GM23338 (cell line): Measurements from ENCODE around the gene SIGLEC6. TPM values are rescaled to one million over a fixed set of nuclear protein-coding genes. Genes with fewer than 3 reads are reported as not detected.

Experiments
- ATAC-seq: fragments of 200-7000 bp; cut with Tn5 transposase; 3 replicates; pipeline ENCODE4 v1.9.1; 2020
- DNase-seq: peaks from one replicate; pipeline ENCODE4 v3.0.0-alpha.2; 2015; ENCODE audit warnings: low spot score
- H2AFZ ChIP-seq: fragments of 200-600 bp; sonication (generic); 2 replicates; pipeline ENCODE4 v1.8.0; 2016; ENCODE audit warnings: antibody characterized with exemption, mild to moderate bottlenecking, moderate library complexity
- H3F3A ChIP-seq: fragments of 200-600 bp; sonication (generic); replicated peaks from 2 replicates; pipeline ENCODE4 v1.8.0; 2017; ENCODE audit warnings: antibody characterized with exemption, mixed run types, low read depth
- H3K27ac ChIP-seq: fragments of 200-600 bp; sonication (generic); 2 replicates; pipeline ENCODE4 v1.6.1; 2016; ENCODE audit warnings: low read depth
- H3K27me3 ChIP-seq: fragments of 200-600 bp; sonication (generic); 2 replicates; pipeline ENCODE4 v1.8.0; 2016; ENCODE audit warnings: mild to moderate bottlenecking, mixed run types, moderate library complexity; ENCODE audit not compliant: insufficient read depth
- H3K36me3 ChIP-seq: fragments of 200-600 bp; sonication (generic); 2 replicates; pipeline ENCODE4 v1.8.0; 2016; ENCODE audit warnings: mild to moderate bottlenecking; ENCODE audit not compliant: insufficient read depth
- H3K4me1 ChIP-seq: fragments of 200-600 bp; sonication (generic); 2 replicates; pipeline ENCODE4 v1.8.0; 2016; ENCODE audit warnings: mild to moderate bottlenecking, moderate library complexity; ENCODE audit not compliant: insufficient read depth
- H3K4me2 ChIP-seq: fragments of 200-600 bp; sonication (generic); 2 replicates; pipeline ENCODE4 v1.7.1; 2017; ENCODE audit warnings: mixed run types
- H3K4me3 ChIP-seq: fragments of 200-600 bp; sonication (generic); 2 replicates; pipeline ENCODE4 v1.6.1; 2016; ENCODE audit warnings: mixed run types
- H3K79me2 ChIP-seq: fragments of 200-600 bp; sonication (generic); replicated peaks from 2 replicates; pipeline ENCODE4 v1.8.0; 2017; ENCODE audit warnings: mild to moderate bottlenecking; ENCODE audit not compliant: insufficient read depth
- H3K9me2 ChIP-seq: fragments of 200-600 bp; sonication (generic); 2 replicates; pipeline ENCODE4 v1.8.0; 2017; ENCODE audit not compliant: insufficient read depth
- H4K20me1 ChIP-seq: fragments of 200-600 bp; sonication (generic); replicated peaks from 2 replicates; pipeline ENCODE4 v1.8.0; 2017; ENCODE audit warnings: mild to moderate bottlenecking; ENCODE audit not compliant: insufficient read depth
- H3K27ac Mint-ChIP-seq: 2 replicates; pipeline ENCODE4 v1.8.0; 2020; ENCODE audit warnings: inconsistent platforms, mild to moderate bottlenecking, moderate library complexity, mixed read lengths
- H3K27me3 Mint-ChIP-seq: 3 replicates; pipeline ENCODE4 v1.8.0; 2022; ENCODE audit warnings: low read depth, mild to moderate bottlenecking, moderate library complexity, mixed read lengths, inconsistent platforms; ENCODE audit not compliant: insufficient read depth, poor library complexity
- H3K36me3 Mint-ChIP-seq: 3 replicates; pipeline ENCODE4 v1.8.0; 2021; ENCODE audit warnings: low read depth, mild to moderate bottlenecking, inconsistent platforms, moderate library complexity, mixed read lengths
- H3K4me1 Mint-ChIP-seq: 3 replicates; pipeline ENCODE4 v1.8.0; 2020; ENCODE audit warnings: mild to moderate bottlenecking, inconsistent platforms, mixed read lengths
- H3K4me3 Mint-ChIP-seq: 3 replicates; pipeline ENCODE4 v1.8.0; 2021; ENCODE audit warnings: moderate library complexity, mild to moderate bottlenecking, inconsistent platforms, mixed read lengths
- H3K9me3 Mint-ChIP-seq: 3 replicates; pipeline ENCODE4 v1.8.0; 2020; ENCODE audit warnings: moderate library complexity, mild to moderate bottlenecking, inconsistent platforms, mixed read lengths
- EZH2 ChIP-seq: fragments of 200-600 bp; sonication (generic); IDR thresholded peaks from one replicate; pipeline ENCODE4 v1.8.0; 2017; ENCODE audit warnings: antibody characterized with exemption, mild to moderate bottlenecking, low read depth; ENCODE audit not compliant: unreplicated experiment
- NANOG ChIP-seq: IDR thresholded peaks from 2 replicates; pipeline ENCODE4 v1.6.1; 2016; ENCODE audit warnings: antibody characterized with exemption, borderline replicate concordance
- POLR2AphosphoS5 ChIP-seq: IDR thresholded peaks from 2 replicates; pipeline ENCODE4 v1.6.1; 2016; ENCODE audit warnings: antibody characterized with exemption, low read depth
- ZNF114 ChIP-seq: fragments of 250-450 bp; sonication (Bioruptor Pico); IDR thresholded peaks from 2 replicates; pipeline ENCODE4 v1.5.0; 2020; ENCODE audit warnings: mild to moderate bottlenecking, moderate library complexity
- polyA plus RNA-seq: library from polyadenylated mRNA; unstranded; fragments of >200 nt; fragmentation: Nextera tagmentation; extraction: Ambion mirVana; gene quantifications from 2 replicates; pipeline ENCODE4 v1.2.1, GENCODE V29; 2016
- total RNA-seq: library from RNA; depleted of rRNA; stranded (reverse); fragments of >200 nt; shearing (Covaris generic); gene quantifications from 2 replicates; pipeline ENCODE4 v1.2.3, GENCODE V29; 2014
- TF ChIP-seq, protein P1 (sequence below), 2 experiments: fragments of 200-600 bp in 1 of 2; sonication (generic) in 1 of 2; conservative IDR thresholded peaks; 2 replicates each; pipeline versions ENCODE4 v1.5.1 to v1.6.1; 2016 to 2017; ENCODE audit warnings: antibody characterized with exemption in 2 of 2, low read depth in 2 of 2, mild to moderate bottlenecking in 2 of 2, moderate library complexity in 1 of 2
- TF ChIP-seq, protein P2 (sequence below): fragments of 250-450 bp; sonication (Bioruptor Pico); IDR thresholded peaks from 2 replicates; pipeline ENCODE4 v1.5.0; 2020; ENCODE audit warnings: mild to moderate bottlenecking, moderate library complexity

SIGLEC6 gene
- total and polyA plus RNA-seq, 2 experiments from 2014 or later: 0.76 TPM; not detected in 1

DNA sequence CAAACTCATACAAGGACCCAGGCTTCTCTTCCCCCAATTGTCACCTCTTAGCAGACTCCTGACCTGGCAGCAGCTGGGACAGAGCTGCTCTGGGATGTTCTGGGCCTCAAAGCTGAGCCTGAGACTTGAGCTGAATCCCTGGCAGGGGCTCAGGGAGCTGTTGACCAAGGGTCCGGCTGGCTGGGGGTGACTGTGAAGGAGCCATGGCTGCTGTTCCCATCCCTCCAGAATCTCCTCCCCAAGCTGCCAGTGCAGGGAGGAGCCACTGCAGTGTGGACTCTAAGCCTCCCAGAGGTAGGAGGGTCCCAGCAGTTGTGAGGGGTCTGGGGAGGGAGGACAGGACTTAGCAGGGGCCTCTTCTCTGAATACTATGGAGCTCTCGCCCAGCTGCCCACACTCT lies 2.2 kb downstream of the SIGLEC6 start:
- H3K27ac Mint-ChIP-seq: no peak overlapping the region
- H3K27me3 ChIP-seq: no peaks in the 10 kb centered on the region
- H4K20me1 ChIP-seq: no peaks in the 10 kb centered on the region
- ATAC-seq (no peak), DNase-seq (no peak)
- H3F3A ChIP-seq: no peaks in the 10 kb centered on the region
- H3K9me3 Mint-ChIP-seq: peaks cover 90% of the 10 kb centered on the region
- no peak overlapping the region for H2AFZ ChIP-seq
- no peaks in the 10 kb centered on the region for H3K4me1 Mint-ChIP-seq
- no peak for TF ChIP-seq POLR2AphosphoS5
- TF ChIP-seq, protein P1, sequence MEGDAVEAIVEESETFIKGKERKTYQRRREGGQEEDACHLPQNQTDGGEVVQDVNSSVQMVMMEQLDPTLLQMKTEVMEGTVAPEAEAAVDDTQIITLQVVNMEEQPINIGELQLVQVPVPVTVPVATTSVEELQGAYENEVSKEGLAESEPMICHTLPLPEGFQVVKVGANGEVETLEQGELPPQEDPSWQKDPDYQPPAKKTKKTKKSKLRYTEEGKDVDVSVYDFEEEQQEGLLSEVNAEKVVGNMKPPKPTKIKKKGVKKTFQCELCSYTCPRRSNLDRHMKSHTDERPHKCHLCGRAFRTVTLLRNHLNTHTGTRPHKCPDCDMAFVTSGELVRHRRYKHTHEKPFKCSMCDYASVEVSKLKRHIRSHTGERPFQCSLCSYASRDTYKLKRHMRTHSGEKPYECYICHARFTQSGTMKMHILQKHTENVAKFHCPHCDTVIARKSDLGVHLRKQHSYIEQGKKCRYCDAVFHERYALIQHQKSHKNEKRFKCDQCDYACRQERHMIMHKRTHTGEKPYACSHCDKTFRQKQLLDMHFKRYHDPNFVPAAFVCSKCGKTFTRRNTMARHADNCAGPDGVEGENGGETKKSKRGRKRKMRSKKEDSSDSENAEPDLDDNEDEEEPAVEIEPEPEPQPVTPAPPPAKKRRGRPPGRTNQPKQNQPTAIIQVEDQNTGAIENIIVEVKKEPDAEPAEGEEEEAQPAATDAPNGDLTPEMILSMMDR (conservative IDR thresholded peaks at IDR 0.05; ENCODE audit: low read depth in 2 of 2): no peak
- TF ChIP-seq EZH2: no peak
- TF ChIP-seq, protein P2, sequence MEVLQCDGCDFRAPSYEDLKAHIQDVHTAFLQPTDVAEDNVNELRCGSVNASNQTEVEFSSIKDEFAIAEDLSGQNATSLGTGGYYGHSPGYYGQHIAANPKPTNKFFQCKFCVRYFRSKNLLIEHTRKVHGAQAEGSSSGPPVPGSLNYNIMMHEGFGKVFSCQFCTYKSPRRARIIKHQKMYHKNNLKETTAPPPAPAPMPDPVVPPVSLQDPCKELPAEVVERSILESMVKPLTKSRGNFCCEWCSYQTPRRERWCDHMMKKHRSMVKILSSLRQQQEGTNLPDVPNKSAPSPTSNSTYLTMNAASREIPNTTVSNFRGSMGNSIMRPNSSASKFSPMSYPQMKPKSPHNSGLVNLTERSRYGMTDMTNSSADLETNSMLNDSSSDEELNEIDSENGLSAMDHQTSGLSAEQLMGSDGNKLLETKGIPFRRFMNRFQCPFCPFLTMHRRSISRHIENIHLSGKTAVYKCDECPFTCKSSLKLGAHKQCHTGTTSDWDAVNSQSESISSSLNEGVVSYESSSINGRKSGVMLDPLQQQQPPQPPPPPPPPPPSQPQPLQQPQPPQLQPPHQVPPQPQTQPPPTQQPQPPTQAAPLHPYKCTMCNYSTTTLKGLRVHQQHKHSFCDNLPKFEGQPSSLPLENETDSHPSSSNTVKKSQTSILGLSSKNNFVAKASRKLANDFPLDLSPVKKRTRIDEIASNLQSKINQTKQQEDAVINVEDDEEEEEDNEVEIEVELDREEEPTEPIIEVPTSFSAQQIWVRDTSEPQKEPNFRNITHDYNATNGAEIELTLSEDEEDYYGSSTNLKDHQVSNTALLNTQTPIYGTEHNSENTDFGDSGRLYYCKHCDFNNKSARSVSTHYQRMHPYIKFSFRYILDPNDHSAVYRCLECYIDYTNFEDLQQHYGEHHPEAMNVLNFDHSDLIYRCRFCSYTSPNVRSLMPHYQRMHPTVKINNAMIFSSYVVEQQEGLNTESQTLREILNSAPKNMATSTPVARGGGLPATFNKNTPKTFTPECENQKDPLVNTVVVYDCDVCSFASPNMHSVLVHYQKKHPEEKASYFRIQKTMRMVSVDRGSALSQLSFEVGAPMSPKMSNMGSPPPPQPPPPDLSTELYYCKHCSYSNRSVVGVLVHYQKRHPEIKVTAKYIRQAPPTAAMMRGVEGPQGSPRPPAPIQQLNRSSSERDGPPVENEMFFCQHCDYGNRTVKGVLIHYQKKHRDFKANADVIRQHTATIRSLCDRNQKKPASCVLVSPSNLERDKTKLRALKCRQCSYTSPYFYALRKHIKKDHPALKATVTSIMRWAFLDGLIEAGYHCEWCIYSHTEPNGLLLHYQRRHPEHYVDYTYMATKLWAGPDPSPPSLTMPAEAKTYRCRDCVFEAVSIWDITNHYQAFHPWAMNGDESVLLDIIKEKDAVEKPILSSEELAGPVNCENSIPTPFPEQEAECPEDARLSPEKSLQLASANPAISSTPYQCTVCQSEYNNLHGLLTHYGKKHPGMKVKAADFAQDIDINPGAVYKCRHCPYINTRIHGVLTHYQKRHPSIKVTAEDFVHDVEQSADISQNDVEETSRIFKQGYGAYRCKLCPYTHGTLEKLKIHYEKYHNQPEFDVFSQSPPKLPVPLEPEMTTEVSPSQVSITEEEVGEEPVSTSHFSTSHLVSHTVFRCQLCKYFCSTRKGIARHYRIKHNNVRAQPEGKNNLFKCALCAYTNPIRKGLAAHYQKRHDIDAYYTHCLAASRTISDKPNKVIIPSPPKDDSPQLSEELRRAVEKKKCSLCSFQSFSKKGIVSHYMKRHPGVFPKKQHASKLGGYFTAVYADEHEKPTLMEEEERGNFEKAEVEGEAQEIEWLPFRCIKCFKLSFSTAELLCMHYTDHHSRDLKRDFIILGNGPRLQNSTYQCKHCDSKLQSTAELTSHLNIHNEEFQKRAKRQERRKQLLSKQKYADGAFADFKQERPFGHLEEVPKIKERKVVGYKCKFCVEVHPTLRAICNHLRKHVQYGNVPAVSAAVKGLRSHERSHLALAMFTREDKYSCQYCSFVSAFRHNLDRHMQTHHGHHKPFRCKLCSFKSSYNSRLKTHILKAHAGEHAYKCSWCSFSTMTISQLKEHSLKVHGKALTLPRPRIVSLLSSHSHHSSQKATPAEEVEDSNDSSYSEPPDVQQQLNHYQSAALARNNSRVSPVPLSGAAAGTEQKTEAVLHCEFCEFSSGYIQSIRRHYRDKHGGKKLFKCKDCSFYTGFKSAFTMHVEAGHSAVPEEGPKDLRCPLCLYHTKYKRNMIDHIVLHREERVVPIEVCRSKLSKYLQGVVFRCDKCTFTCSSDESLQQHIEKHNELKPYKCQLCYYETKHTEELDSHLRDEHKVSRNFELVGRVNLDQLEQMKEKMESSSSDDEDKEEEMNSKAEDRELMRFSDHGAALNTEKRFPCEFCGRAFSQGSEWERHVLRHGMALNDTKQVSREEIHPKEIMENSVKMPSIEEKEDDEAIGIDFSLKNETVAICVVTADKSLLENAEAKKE: no peak
- TF ChIP-seq ZNF114 (CRISPR knock-in tag): no peak
- TF ChIP-seq NANOG: no peak
- no peak overlapping the region for H3K27ac ChIP-seq
- no peaks in the 10 kb centered on the region for H3K9me2 ChIP-seq
- no peaks in the 10 kb centered on the region; the same call in 1 of the 2 replicates for H3K4me1 ChIP-seq
- peaks cover 16% of the 10 kb centered on the region for H3K36me3 Mint-ChIP-seq
- no peaks in the 10 kb centered on the region for H3K27me3 Mint-ChIP-seq
- no peak overlapping the region for H3K4me3 ChIP-seq
- no peaks in the 10 kb centered on the region for H3K36me3 ChIP-seq
- H3K4me3 Mint-ChIP-seq: no peak overlapping the region
- H3K4me2 ChIP-seq: no peak overlapping the region
- H3K79me2 ChIP-seq: no peaks in the 10 kb centered on the region
